ENCODE results near the gene XYLT1. TPM values are rescaled to one million over a fixed set of nuclear protein-coding genes. Genes with fewer than 3 reads are reported as not detected.
"Not testable (repeated sequence)": the region's sequence is repeated elsewhere in the genome, so short reads cannot be mapped to it uniquely, and the experiment has no call there.

XYLT1 gene
- total RNA-seq, 2 experiments from 2014 or later, result 59.4 to 60.4 TPM

DNA sequence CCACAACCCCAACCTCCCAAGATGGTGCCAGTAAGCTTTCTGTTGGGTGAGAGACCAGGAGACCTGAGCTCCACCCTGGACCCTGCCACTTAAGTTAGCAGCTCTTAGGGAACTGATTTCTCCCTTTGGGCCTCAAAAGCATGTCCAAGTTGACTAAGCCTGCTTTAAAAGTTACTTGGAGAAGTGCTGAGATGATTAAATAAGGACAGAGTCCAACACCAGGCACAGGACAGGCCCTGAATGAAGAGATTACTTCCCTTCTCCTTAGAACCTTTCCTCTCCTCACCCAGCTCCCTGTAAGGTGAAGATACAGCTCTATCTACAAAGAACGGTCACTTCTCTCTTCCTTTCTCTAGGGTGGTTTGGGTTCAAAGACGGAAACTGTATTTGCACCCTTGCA lies 162.6 kb downstream of the XYLT1 start:
- H3K4me1 Mint-ChIP-seq (ENCODE audit: low read depth), result peaks cover 64% of the 10 kb centered on the region
- H3K9me3 Mint-ChIP-seq (ENCODE audit: insufficient read depth), result no peaks in the 10 kb centered on the region
- H3K27me3 Mint-ChIP-seq (ENCODE audit: low read depth), result no peaks in the 10 kb centered on the region
- peaks cover 42% of the 10 kb centered on the region for H3K36me3 Mint-ChIP-seq (ENCODE audit: low read depth)
- H3K27ac Mint-ChIP-seq, result no peak overlapping the region
- DNase-seq (no peak), ATAC-seq (no peak)
- H3K4me3 Mint-ChIP-seq, result no peak overlapping the region
- CTCF ChIA-PET, result interaction anchor here (1.4 kb wide), 1 partner anchor 9 kb away, joined by 3 read pairs; no protein-coding TSS in a partner anchor
- POLR2A ChIA-PET, result interaction anchor here (1.3 kb wide), 1 partner anchor 10 kb away, joined by 4 read pairs; no protein-coding TSS in a partner anchor

DNA sequence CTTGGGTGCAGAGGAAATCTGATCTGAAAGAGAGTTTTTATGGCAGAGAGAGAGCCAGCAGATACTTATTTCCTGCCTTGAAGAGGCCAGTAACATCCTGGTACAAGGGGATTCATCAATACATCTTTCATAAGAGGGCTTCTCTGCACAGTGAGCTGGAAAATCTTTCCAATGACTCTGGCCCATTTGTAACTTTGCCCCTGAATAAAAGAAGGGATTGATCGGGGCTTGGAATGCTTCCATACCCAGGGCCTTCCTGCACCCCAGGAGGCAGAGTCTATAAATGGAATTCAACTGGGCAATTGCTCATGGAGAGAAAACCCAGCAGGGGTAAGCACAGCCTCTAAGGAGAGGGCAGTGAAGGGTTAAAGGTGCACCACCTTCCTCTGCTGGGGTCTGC lies 163.3 kb downstream of the XYLT1 start:
- POLR2A ChIA-PET, result interaction anchor here (1.3 kb wide), 1 partner anchor 10 kb away, joined by 4 read pairs; no protein-coding TSS in a partner anchor
- Mint-ChIP-seq H3K4me3 (no peak overlapping the region), H3K27me3 (ENCODE audit: low read depth) (no peaks in the 10 kb centered on the region), H3K36me3 (ENCODE audit: low read depth) (peaks cover 48% of the 10 kb centered on the region), H3K4me1 (ENCODE audit: low read depth) (peaks cover 65% of the 10 kb centered on the region), H3K9me3 (ENCODE audit: insufficient read depth) (no peaks in the 10 kb centered on the region), H3K27ac (no peak overlapping the region)
- DNase-seq (no peak), ATAC-seq (no peak)
- CTCF ChIA-PET, result interaction anchor here (1.4 kb wide), 1 partner anchor 8 kb away, joined by 3 read pairs; no protein-coding TSS in a partner anchor

DNA sequence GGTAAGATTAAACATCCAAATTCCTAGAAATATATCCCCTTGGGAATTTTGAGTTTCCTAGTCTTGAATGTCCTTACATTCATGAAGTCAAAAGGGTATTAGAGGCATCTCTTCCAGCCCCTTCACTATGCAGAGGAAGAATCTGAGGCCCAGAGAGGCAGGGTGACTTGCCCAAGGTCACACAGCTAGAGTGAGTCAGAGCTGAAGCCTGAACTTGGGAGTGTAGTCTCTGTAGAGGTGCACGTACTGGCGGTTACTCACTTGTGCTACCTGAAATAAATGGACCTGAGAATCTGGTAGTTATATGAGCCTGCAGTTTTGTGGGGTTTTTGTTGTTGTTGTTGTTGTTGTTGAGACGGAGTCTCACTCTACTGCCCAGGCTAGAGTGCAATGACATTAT lies 164.0 kb downstream of the XYLT1 start:
- CTCF ChIA-PET, result no interaction called here
- Mint-ChIP-seq H3K4me1 (ENCODE audit: low read depth) (peaks cover 66% of the 10 kb centered on the region), H3K27me3 (ENCODE audit: low read depth) (no peaks in the 10 kb centered on the region), H3K9me3 (ENCODE audit: insufficient read depth) (no peaks in the 10 kb centered on the region), H3K36me3 (ENCODE audit: low read depth) (peaks cover 49% of the 10 kb centered on the region), H3K4me3 (no peak overlapping the region), H3K27ac (no peak overlapping the region)
- POLR2A ChIA-PET, result no interaction called here
- no peak for DNase-seq
- ATAC-seq, result no peak

DNA sequence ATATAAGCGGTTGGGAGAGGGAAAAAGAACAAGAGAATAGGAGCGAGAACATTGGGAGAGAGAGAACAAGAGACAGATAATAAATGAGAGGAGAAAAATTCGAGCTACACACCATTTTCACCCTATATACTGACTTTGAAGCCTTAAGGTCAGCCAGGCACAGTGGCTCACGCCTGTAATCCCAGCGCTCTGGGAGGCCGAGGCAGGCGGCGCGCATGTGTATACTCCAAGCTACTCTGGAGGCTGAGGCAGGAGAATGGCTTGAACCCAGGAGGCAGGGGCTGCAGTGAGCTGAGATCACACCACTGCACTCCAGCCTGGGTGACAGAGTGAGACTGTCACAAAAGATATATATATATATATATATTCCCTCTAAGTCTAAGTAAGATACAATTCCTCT lies 164.5 kb downstream of the XYLT1 start:
- H3K4me3 Mint-ChIP-seq; CTCF ChIA-PET; H3K27me3 Mint-ChIP-seq (ENCODE audit: low read depth); ATAC-seq; DNase-seq; POLR2A ChIA-PET; H3K9me3 Mint-ChIP-seq (ENCODE audit: insufficient read depth): not testable (repeated sequence)
- H3K36me3 Mint-ChIP-seq (ENCODE audit: low read depth), result peaks cover 44% of the 10 kb centered on the region
- peaks cover 65% of the 10 kb centered on the region for H3K4me1 Mint-ChIP-seq (ENCODE audit: low read depth)
- H3K27ac Mint-ChIP-seq, result peak overlapping the region; percentile 72

DNA sequence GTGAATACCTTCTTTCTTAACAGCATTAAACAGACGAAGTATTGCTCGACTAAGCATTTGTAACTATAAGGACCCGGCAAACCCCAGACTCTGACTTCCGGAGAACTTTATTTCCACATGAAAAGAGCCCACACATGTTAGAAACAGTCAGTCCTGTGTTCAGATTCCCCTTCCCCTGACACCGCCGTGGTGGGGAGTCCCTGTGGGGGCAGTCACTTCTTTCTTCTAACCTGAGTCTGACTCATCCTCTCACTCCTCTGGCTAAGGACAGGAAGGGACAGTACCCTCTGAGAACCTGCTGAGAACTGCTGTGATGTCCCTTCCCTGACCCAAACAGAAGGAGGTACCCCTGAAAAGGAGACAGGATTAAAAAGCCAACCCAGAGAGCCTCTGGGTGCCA lies 165.1 kb downstream of the XYLT1 start:
- CTCF ChIA-PET, result no interaction called here
- POLR2A ChIA-PET, result no interaction called here
- Mint-ChIP-seq H3K9me3 (ENCODE audit: insufficient read depth) (no peaks in the 10 kb centered on the region), H3K4me3 (no peak overlapping the region), H3K4me1 (ENCODE audit: low read depth) (peaks cover 67% of the 10 kb centered on the region), H3K27me3 (ENCODE audit: low read depth) (no peaks in the 10 kb centered on the region), H3K36me3 (ENCODE audit: low read depth) (peaks cover 40% of the 10 kb centered on the region), H3K27ac (peak overlapping the region; percentile 72)
- peak; percentile 71 for ATAC-seq
- peak; percentile 39 for DNase-seq

DNA sequence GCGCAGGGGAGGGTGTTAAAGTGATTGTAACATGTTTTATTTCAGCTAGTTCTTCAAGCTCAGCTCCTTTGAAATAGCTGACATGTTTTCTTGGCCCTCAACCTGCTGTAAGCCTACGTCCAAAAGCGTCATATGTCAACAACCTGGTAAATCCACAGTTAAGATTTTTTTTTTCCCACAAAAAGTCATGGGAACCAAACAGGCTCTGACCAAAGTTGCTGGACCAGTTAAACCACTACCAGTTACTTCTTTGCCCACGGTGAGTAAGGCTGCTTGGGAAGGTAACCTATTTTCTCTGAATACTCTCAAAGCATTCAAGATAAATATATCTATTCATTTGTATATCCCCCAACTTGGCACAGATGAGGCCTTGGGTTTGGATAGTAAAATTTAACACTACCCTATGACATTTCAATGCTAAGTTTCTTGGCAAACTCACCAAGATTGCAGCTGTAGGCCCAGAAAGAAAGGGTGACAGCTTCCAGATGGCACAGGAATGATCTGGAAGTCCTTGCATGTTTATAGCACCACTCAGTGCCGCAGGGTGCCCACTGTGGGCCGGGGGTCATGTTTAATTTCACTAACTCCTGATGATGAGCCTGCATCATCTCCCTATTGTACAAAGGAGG lies 166.2 kb downstream of the XYLT1 start:
- CTCF ChIA-PET, result no interaction called here
- no peak for DNase-seq
- H3K27ac Mint-ChIP-seq, result peak overlapping the region; percentile 61
- no peaks in the 10 kb centered on the region for H3K9me3 Mint-ChIP-seq (ENCODE audit: insufficient read depth)
- H3K27me3 Mint-ChIP-seq (ENCODE audit: low read depth), result no peaks in the 10 kb centered on the region
- ATAC-seq, result no peak
- POLR2A ChIA-PET, result no interaction called here
- peaks cover 32% of the 10 kb centered on the region for H3K36me3 Mint-ChIP-seq (ENCODE audit: low read depth)
- peaks cover 73% of the 10 kb centered on the region for H3K4me1 Mint-ChIP-seq (ENCODE audit: low read depth)
- H3K4me3 Mint-ChIP-seq, result no peak overlapping the region

DNA sequence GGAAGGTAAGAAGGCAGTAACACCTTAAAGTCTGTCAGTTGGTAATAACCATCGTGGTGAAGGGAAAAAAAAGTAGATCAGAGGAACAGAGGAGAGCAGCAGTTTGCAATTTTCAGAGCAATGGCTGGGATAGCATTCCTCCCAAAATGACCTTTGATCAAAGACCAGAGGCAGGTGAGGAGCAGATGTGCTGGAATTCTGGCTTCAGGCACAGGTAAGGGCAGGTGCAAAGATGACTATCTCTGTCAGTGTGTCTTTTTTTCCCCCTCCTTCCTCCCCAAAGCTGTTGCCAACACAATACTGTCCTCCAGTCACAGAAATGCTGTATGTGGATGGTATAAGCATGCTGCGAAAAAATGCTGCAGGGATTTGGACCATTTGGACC lies 166.7 kb downstream of the XYLT1 start:
- H3K36me3 Mint-ChIP-seq (ENCODE audit: low read depth), result peaks cover 29% of the 10 kb centered on the region
- no peaks in the 10 kb centered on the region for H3K27me3 Mint-ChIP-seq (ENCODE audit: low read depth)
- ChIA-PET CTCF (no interaction called here), POLR2A (interaction anchor here (0.6 kb wide), 1 partner anchor 39 kb away, joined by 5 read pairs; no protein-coding TSS in a partner anchor)
- no peaks in the 10 kb centered on the region for H3K9me3 Mint-ChIP-seq (ENCODE audit: insufficient read depth)
- ATAC-seq, result no peak
- DNase-seq, result no peak
- no peak overlapping the region for H3K4me3 Mint-ChIP-seq
- no peak overlapping the region for H3K27ac Mint-ChIP-seq
- peaks cover 78% of the 10 kb centered on the region for H3K4me1 Mint-ChIP-seq (ENCODE audit: low read depth)

DNA sequence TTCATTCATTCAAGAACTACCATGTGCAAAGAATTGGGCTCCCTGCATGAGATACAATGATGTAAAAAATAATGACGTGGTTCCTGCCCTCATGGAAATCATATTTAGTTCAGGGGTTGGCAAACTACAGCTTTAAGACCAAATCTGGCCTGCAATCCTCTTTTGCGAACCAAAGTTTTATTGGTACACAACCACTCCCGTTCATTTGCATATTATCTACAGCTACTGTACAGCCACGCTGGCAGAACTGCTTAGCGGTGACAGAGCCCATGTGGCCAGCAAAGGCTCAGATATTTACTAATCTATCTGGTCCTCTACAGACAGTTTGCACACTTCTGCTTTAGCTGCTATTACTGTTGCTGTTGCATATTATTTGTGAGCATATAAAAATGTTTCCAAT lies 167.7 kb downstream of the XYLT1 start:
- ChIA-PET POLR2A (interaction anchor here (1.6 kb wide), 1 partner anchor 67 kb away, joined by 7 read pairs; no protein-coding TSS in a partner anchor), CTCF (interaction anchor here (1.0 kb wide), 1 partner anchor 19 kb away, joined by 4 read pairs; no protein-coding TSS in a partner anchor)
- no peak for DNase-seq
- H3K9me3 Mint-ChIP-seq (ENCODE audit: insufficient read depth), result no peaks in the 10 kb centered on the region
- peaks cover 37% of the 10 kb centered on the region for H3K36me3 Mint-ChIP-seq (ENCODE audit: low read depth)
- no peak overlapping the region for H3K4me3 Mint-ChIP-seq
- ATAC-seq, result no peak
- no peaks in the 10 kb centered on the region for H3K27me3 Mint-ChIP-seq (ENCODE audit: low read depth)
- peak overlapping the region; percentile 81 for H3K27ac Mint-ChIP-seq
- peaks cover 79% of the 10 kb centered on the region for H3K4me1 Mint-ChIP-seq (ENCODE audit: low read depth)

DNA sequence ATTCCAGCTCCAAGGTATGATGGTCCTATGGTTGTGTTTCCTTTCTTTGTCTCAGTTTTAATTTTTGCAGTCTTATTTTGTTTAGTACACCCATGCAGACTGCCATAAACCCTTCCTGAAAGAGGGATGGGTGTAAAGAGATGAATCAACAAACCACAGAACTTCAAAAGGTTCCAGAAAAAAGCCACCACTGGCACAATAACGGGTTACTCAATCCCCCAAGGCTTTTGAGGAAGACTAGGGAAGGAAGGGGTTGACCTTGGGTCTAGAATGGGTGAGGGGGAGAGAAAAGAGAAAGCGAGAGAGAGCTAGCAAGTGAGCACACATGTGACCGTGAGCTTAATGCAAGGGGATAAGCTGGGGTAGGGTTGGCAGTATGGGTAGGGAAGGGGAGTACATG lies 168.1 kb downstream of the XYLT1 start:
- H3K4me3 Mint-ChIP-seq, result no peak overlapping the region
- ATAC-seq (no peak), DNase-seq (no peak)
- H3K27me3 Mint-ChIP-seq (ENCODE audit: low read depth), result no peaks in the 10 kb centered on the region
- H3K4me1 Mint-ChIP-seq (ENCODE audit: low read depth), result peaks cover 75% of the 10 kb centered on the region
- peaks cover 39% of the 10 kb centered on the region for H3K36me3 Mint-ChIP-seq (ENCODE audit: low read depth)
- ChIA-PET POLR2A (interaction anchor here (0.6 to 1.6 kb wide), 3 partner anchors 41 to 82 kb away, joined by 3 to 7 read pairs (median 6); no protein-coding TSS in a partner anchor), CTCF (interaction anchor here (1.0 kb wide), 1 partner anchor 18 kb away, joined by 4 read pairs; no protein-coding TSS in a partner anchor)
- no peaks in the 10 kb centered on the region for H3K9me3 Mint-ChIP-seq (ENCODE audit: insufficient read depth)
- peak overlapping the region; percentile 81 for H3K27ac Mint-ChIP-seq

DNA sequence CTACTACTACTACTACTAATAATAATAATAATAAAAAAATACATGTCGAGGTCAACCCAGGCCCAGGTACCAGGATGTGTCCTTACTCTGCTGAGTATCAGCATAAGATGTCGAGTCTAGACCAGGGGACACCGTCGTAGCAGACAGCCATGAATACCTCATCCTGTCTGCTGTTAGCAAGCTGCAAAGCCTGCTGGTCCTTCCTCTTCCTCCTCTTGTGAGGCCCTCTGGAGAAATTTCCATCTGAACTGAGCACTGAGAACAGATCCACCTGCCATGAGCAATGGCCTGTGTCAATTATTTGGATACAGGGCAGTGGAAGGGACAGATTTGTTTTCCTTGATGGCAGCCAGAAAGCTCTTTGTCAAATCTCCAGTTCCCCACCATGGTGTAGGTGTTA lies 168.5 kb downstream of the XYLT1 start:
- H3K4me3 Mint-ChIP-seq, result no peak overlapping the region
- peaks cover 71% of the 10 kb centered on the region for H3K4me1 Mint-ChIP-seq (ENCODE audit: low read depth)
- H3K9me3 Mint-ChIP-seq (ENCODE audit: insufficient read depth), result no peaks in the 10 kb centered on the region
- ChIA-PET POLR2A (interaction anchor here (0.6 to 1.6 kb wide), 3 partner anchors 41 to 82 kb away, joined by 3 to 7 read pairs (median 6); no protein-coding TSS in a partner anchor), CTCF (interaction anchor here (1.0 kb wide), 1 partner anchor 18 kb away, joined by 4 read pairs; no protein-coding TSS in a partner anchor)
- H3K36me3 Mint-ChIP-seq (ENCODE audit: low read depth), result peaks cover 39% of the 10 kb centered on the region
- H3K27ac Mint-ChIP-seq, result peak overlapping the region; percentile 81
- ATAC-seq (peak; percentile 59), DNase-seq (peak; percentile 46)
- H3K27me3 Mint-ChIP-seq (ENCODE audit: low read depth), result no peaks in the 10 kb centered on the region

DNA sequence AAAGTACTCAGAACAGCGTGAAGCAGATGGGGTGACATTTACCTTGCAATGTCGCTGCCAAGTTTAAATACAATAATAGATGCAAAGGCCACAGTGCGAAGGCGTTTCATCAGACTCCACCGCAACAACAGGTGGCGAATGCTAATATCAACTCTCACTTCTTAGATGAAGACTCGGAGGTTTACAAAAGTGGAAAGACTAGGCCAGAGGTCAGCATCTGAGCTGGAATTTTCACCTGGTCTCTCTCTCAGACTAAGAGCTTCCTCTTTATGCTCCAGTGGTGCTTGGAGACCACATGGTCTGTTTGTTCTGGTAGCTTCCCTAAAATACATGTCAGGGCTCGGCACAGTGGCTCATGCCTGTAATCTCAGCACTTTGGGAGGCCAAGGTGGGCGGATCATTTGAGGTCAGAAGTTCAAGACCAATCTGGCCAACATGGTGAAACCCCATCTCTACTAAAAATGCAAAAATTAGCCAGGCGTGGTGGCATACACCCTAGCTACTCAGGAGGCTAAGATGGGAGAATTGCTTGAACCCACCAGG lies 169.1 kb downstream of the XYLT1 start:
- peaks cover 36% of the 10 kb centered on the region for H3K36me3 Mint-ChIP-seq (ENCODE audit: low read depth)
- ChIA-PET CTCF (interaction anchor here (1.2 kb wide), 1 partner anchor 28 kb away, joined by 5 read pairs; no protein-coding TSS in a partner anchor), POLR2A (interaction anchor here (1.3 to 1.6 kb wide), 2 partner anchors 42 to 68 kb away, joined by 3 to 7 read pairs; no protein-coding TSS in a partner anchor)
- no peaks in the 10 kb centered on the region for H3K27me3 Mint-ChIP-seq (ENCODE audit: low read depth)
- no peak overlapping the region for H3K4me3 Mint-ChIP-seq
- ATAC-seq (no peak), DNase-seq (no peak)
- H3K27ac Mint-ChIP-seq, result peak overlapping the region; percentile 49
- H3K9me3 Mint-ChIP-seq (ENCODE audit: insufficient read depth), result no peaks in the 10 kb centered on the region
- peaks cover 71% of the 10 kb centered on the region for H3K4me1 Mint-ChIP-seq (ENCODE audit: low read depth)

DNA sequence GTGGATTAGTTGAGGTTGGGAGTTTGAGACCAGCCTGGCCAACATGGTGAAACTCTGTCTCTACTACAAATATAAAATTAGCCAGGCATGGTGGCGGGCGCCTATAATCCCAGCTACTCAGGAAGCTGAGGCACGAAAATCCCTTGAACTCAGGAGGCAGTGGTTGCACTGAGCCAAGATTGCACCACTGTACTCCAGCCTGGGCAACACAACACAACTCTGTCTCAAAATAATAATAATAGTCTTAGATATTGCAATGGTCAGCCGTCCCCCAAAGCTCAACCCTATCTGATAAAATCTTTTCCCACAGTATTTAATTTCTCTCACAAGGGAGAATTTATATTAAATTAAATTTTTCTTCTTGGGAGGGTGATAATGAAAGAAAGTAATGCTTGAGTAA lies 169.6 kb downstream of the XYLT1 start:
- Mint-ChIP-seq H3K27me3 (ENCODE audit: low read depth) (no peaks in the 10 kb centered on the region), H3K27ac (no peak overlapping the region), H3K36me3 (ENCODE audit: low read depth) (peaks cover 36% of the 10 kb centered on the region), H3K4me1 (ENCODE audit: low read depth) (peaks cover 74% of the 10 kb centered on the region), H3K9me3 (ENCODE audit: insufficient read depth) (no peaks in the 10 kb centered on the region), H3K4me3 (no peak overlapping the region)
- POLR2A ChIA-PET, result interaction anchor here (1.3 kb wide), 1 partner anchor 42 kb away, joined by 3 read pairs; no protein-coding TSS in a partner anchor
- DNase-seq, result no peak
- CTCF ChIA-PET, result interaction anchor here (1.2 to 1.5 kb wide), 2 partner anchors 28 to 115 kb away, joined by 4 to 5 read pairs; no protein-coding TSS in a partner anchor
- ATAC-seq, result no peak

All from activated CD8-positive, alpha-beta T cell treated with anti-CD3 and anti-CD28 coated beads, Interleukin-2, amount 10 ng/mL, durations not matched to agents 7 days and 5 days (primary cell).